ENCODE measurements around the gene ARMS2.

Gene ARMS2

DNA sequence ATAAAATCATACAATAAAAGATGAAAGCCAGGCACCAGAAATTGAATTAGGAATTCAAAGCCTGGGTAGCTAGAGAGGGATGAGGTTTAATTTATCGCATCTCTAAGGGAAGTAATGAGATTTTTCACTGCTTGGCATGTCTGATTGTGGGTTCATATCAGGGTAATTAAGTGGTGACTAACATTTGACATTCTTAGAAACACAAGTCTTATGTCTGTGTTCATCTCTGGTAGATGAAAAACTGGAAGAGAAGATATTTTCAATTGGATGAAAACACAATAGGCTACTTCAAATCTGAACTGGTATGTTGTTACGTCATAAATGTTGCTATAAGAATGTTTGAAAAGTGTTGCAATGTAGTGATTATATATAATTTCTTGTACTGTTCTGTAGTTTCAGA lies 36.8 kb upstream of the ARMS2 start:
- H3K9ac ChIP-seq (ENCODE audit: low read depth, low read length) = no peak overlapping the region
- H4K20me1 ChIP-seq (ENCODE audit: insufficient read depth, low read length) = no peaks in the 10 kb centered on the region
- no peaks in the 10 kb centered on the region for H3K79me2 ChIP-seq (ENCODE audit: insufficient read depth, low read length)
- H3K27ac ChIP-seq (ENCODE audit: low read length) = no peak overlapping the region
- no peak overlapping the region for H3K4me2 ChIP-seq (ENCODE audit: insufficient read depth, low read length)
- H3K27me3 ChIP-seq (ENCODE audit: insufficient read depth, low read length, poor library complexity) = no peaks in the 10 kb centered on the region
- H3K36me3 ChIP-seq (ENCODE audit: insufficient read depth, low read length) = peaks cover 25% of the 10 kb centered on the region
- no peaks in the 10 kb centered on the region for H3K9me3 ChIP-seq (ENCODE audit: insufficient read depth, low read length, severe bottlenecking)
- DNase-seq (no peak), ATAC-seq (ENCODE audit: insufficient read depth, low read depth) (no peak)
- no peak overlapping the region for H3K4me3 ChIP-seq (ENCODE audit: low read depth in 1 of 2, low read length in 2 of 2)
- TF ChIP-seq EZH2 (IDR thresholded peaks at IDR 0.05; ENCODE audit: borderline replicate concordance, low read depth, low read length, severe bottlenecking) = no peak
- TF ChIP-seq, protein P1, sequence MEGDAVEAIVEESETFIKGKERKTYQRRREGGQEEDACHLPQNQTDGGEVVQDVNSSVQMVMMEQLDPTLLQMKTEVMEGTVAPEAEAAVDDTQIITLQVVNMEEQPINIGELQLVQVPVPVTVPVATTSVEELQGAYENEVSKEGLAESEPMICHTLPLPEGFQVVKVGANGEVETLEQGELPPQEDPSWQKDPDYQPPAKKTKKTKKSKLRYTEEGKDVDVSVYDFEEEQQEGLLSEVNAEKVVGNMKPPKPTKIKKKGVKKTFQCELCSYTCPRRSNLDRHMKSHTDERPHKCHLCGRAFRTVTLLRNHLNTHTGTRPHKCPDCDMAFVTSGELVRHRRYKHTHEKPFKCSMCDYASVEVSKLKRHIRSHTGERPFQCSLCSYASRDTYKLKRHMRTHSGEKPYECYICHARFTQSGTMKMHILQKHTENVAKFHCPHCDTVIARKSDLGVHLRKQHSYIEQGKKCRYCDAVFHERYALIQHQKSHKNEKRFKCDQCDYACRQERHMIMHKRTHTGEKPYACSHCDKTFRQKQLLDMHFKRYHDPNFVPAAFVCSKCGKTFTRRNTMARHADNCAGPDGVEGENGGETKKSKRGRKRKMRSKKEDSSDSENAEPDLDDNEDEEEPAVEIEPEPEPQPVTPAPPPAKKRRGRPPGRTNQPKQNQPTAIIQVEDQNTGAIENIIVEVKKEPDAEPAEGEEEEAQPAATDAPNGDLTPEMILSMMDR (IDR thresholded peaks at IDR 0.05; ENCODE audit: borderline replicate concordance, extremely low read depth, low read length, poor library complexity, severe bottlenecking) = no peak
- H2AFZ ChIP-seq (ENCODE audit: low read depth, low read length) = no peak overlapping the region
- peaks cover 12% of the 10 kb centered on the region for H3K4me1 ChIP-seq (ENCODE audit: insufficient read depth, low read length)

DNA sequence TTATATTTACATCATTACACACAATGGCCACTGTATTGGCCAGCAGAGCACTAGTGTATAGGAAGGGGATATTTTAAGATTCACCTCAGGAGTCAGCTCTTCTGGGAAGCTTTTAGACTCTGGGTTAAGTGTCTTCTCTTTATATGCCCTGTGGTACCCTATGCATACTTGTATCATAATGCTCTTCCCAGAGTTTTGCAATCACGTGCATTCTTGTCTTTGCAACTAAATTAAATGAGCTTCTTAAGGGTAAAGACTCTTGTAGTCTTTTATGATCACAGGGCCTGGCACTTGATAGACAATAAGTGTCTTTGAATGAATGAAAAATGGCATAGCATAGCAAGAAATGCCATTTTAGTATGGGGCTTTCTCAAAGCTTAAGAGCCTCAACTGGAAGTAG lies 35.4 kb upstream of the ARMS2 start:
- Histone ChIP-seq H3K9me3 (ENCODE audit: insufficient read depth, low read length, severe bottlenecking) (no peaks in the 10 kb centered on the region), H3K27me3 (ENCODE audit: insufficient read depth, low read length, poor library complexity) (no peaks in the 10 kb centered on the region), H2AFZ (ENCODE audit: low read depth, low read length) (no peak overlapping the region), H3K36me3 (ENCODE audit: insufficient read depth, low read length) (peaks cover 27% of the 10 kb centered on the region), H3K4me3 (ENCODE audit: low read depth in 1 of 2, low read length in 2 of 2) (no peak overlapping the region), H3K4me1 (ENCODE audit: insufficient read depth, low read length) (peaks cover 12% of the 10 kb centered on the region), H3K9ac (ENCODE audit: low read depth, low read length) (no peak overlapping the region), H3K27ac (ENCODE audit: low read length) (no peak overlapping the region), H4K20me1 (ENCODE audit: insufficient read depth, low read length) (no peaks in the 10 kb centered on the region), H3K79me2 (ENCODE audit: insufficient read depth, low read length) (no peaks in the 10 kb centered on the region), H3K4me2 (ENCODE audit: insufficient read depth, low read length) (no peak overlapping the region)
- TF ChIP-seq, protein P1 (IDR thresholded peaks at IDR 0.05; ENCODE audit: borderline replicate concordance, extremely low read depth, low read length, poor library complexity, severe bottlenecking) = no peak
- no peak for TF ChIP-seq EZH2 (IDR thresholded peaks at IDR 0.05; ENCODE audit: borderline replicate concordance, low read depth, low read length, severe bottlenecking)
- no peak for DNase-seq
- ATAC-seq (ENCODE audit: insufficient read depth, low read depth) = no peak

DNA sequence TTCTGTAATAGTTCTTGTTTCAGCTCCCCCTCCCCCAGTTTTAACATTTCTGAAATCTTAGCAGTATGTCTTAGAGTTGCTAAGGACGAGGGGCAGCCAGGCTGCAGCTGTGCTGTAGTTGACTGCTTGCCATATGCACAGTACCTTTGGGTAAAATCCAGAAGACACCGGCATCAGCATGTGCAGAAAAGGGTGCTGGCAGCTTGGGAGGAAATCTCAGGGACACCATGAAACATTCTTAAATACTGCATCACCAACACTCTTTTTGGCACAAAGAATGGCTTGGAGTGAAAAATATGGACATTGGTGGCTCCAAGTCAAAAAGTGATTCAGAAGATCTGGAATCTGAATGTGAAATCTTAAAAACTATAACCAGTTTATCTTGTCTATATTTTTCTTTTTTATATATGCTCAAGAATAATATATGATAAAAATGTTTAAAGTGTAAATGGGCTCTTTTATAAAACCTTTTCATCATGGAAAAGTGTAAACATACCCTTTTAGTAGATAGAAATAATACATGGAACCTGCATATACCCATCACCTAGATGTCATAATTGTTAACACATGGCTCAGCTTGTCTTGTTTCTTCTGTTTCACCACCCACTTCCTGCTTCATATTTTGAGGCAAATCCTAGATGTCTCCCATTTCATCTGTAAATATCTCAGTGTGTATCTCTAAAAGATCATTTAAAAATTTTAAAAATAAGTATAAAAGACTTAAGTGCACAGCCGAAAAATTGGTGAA lies 34.4 kb upstream of the ARMS2 start:
- DNase-seq = no peak
- Histone ChIP-seq H3K36me3 (ENCODE audit: insufficient read depth, low read length) (peaks cover 26% of the 10 kb centered on the region), H3K4me2 (ENCODE audit: insufficient read depth, low read length) (no peak overlapping the region), H3K27ac (ENCODE audit: low read length) (no peak overlapping the region), H3K4me1 (ENCODE audit: insufficient read depth, low read length) (peaks cover 12% of the 10 kb centered on the region), H3K79me2 (ENCODE audit: insufficient read depth, low read length) (no peaks in the 10 kb centered on the region), H4K20me1 (ENCODE audit: insufficient read depth, low read length) (no peaks in the 10 kb centered on the region), H2AFZ (ENCODE audit: low read depth, low read length) (no peak overlapping the region), H3K9me3 (ENCODE audit: insufficient read depth, low read length, severe bottlenecking) (no peaks in the 10 kb centered on the region), H3K9ac (ENCODE audit: low read depth, low read length) (no peak overlapping the region), H3K4me3 (ENCODE audit: low read depth in 1 of 2, low read length in 2 of 2) (no peak overlapping the region), H3K27me3 (ENCODE audit: insufficient read depth, low read length, poor library complexity) (no peaks in the 10 kb centered on the region)
- ATAC-seq (ENCODE audit: insufficient read depth, low read depth) = no peak
- no peak for TF ChIP-seq EZH2 (IDR thresholded peaks at IDR 0.05; ENCODE audit: borderline replicate concordance, low read depth, low read length, severe bottlenecking)
- TF ChIP-seq, protein P1 (IDR thresholded peaks at IDR 0.05; ENCODE audit: borderline replicate concordance, extremely low read depth, low read length, poor library complexity, severe bottlenecking) = no peak
